HG02870 (cell line): ENCODE results near the gene HSD17B2.

Source experiments
- ATAC-seq: cut with Tn5 transposase; IDR thresholded peaks from one replicate; pipeline ENCODE4 v1.9.1; 2021; ENCODE audit warnings: mild to moderate bottlenecking, moderate library complexity; ENCODE audit not compliant: unreplicated experiment

HSD17B2 gene

GRCh38 chr16:82017911-82018568, 17.0 kb upstream of the HSD17B2 start:
- ATAC-seq = no peak

GRCh38 chr16:82019535-82019934, 15.5 kb upstream of the HSD17B2 start:
- ATAC-seq = no peak

GRCh38 chr16:82020051-82020450, 15.0 kb upstream of the HSD17B2 start:
- no peak for ATAC-seq

GRCh38 chr16:82023206-82023605, 11.8 kb upstream of the HSD17B2 start:
- ATAC-seq = no peak

GRCh38 chr16:82024316-82024715, 10.7 kb upstream of the HSD17B2 start:
- no peak for ATAC-seq

- no peak for ATAC-seq
Observed at GRCh38 chr16:82024883-82025282, 10.2 kb upstream of the HSD17B2 start.

GRCh38 chr16:82027629-82028064, 7.4 kb upstream of the HSD17B2 start:
- ATAC-seq = no peak

- ATAC-seq = no peak
Observed at GRCh38 chr16:82031116-82032084, 3.7 kb upstream of the HSD17B2 start.

GRCh38 chr16:82033006-82033405, 2.0 kb upstream of the HSD17B2 start:
- ATAC-seq = no peak

GRCh38 chr16:82033683-82034300, 1.3 kb upstream of the HSD17B2 start:
- no peak for ATAC-seq

- no peak for ATAC-seq
Observed at GRCh38 chr16:82037251-82037650, 2.2 kb downstream of the HSD17B2 start.

- ATAC-seq = no peak
Observed at GRCh38 chr16:82037666-82038065, 2.6 kb downstream of the HSD17B2 start.

GRCh38 chr16:82040296-82040695, 5.2 kb downstream of the HSD17B2 start:
- ATAC-seq = no peak

- ATAC-seq = no peak
Observed at GRCh38 chr16:82041542-82041941, 6.5 kb downstream of the HSD17B2 start.

GRCh38 chr16:82042144-82042543, 7.1 kb downstream of the HSD17B2 start:
- no peak for ATAC-seq

GRCh38 chr16:82042846-82043245, 7.8 kb downstream of the HSD17B2 start:
- ATAC-seq = no peak

GRCh38 chr16:82043680-82044584, 8.9 kb downstream of the HSD17B2 start:
- ATAC-seq = no peak

GRCh38 chr16:82044585-82044911, 9.5 kb downstream of the HSD17B2 start:
- no peak for ATAC-seq

GRCh38 chr16:82045465-82045864, 10.4 kb downstream of the HSD17B2 start:
- ATAC-seq = no peak

- ATAC-seq = no peak
Observed at GRCh38 chr16:82046541-82046940, 11.5 kb downstream of the HSD17B2 start.

GRCh38 chr16:82046941-82047340, 11.9 kb downstream of the HSD17B2 start:
- no peak for ATAC-seq
